HG03196 (cell line): ENCODE data around the gene ANKLE2.
"Not testable (repeated sequence)": the region's sequence is repeated elsewhere in the genome, so short reads cannot be mapped to it uniquely, and the experiment has no call there.

Experiments
- ATAC-seq: cut with Tn5 transposase; IDR thresholded peaks from one replicate; pipeline ENCODE4 v1.9.1; 2021; ENCODE audit not compliant: unreplicated experiment

Gene ANKLE2

GRCh38 chr12:132692030-132692429 lies 69.6 kb downstream of the ANKLE2 start:
- not testable (repeated sequence) for ATAC-seq

GRCh38 chr12:132690112-132690511 lies 71.5 kb downstream of the ANKLE2 start:
- ATAC-seq: no peak

GRCh38 chr12:132689227-132689626 lies 72.4 kb downstream of the ANKLE2 start:
- no peak for ATAC-seq

GRCh38 chr12:132687211-132688164 lies 74.1 kb downstream of the ANKLE2 start, which contains the start of the genes POLE and PXMP2:
TSS of gene POLE (minus strand) at chr12:132687342. CDS start at chr12:132687315, 27 bp downstream.
TSS of gene PXMP2 (plus strand) at chr12:132687587. CDS start at chr12:132687671, 84 bp downstream.
- peak; percentile 92 for ATAC-seq

GRCh38 chr12:132686825-132687210 lies 74.8 kb downstream of the ANKLE2 start:
- peak; percentile 20 for ATAC-seq

GRCh38 chr12:132685400-132685799 lies 76.2 kb downstream of the ANKLE2 start:
- no peak for ATAC-seq

GRCh38 chr12:132677492-132677891 lies 84.1 kb downstream of the ANKLE2 start:
- no peak for ATAC-seq

- ATAC-seq: no peak
Measured at GRCh38 chr12:132675757-132676432, 85.7 kb downstream of the ANKLE2 start.
